ENCODE measurements around the gene UBL7.
"Not testable (repeated sequence)": the region's sequence is repeated elsewhere in the genome, so short reads cannot be mapped to it uniquely, and the experiment has no call there.

The UBL7 gene

GRCh38 chr15:74460871-74461846, at the start of gene UBL7:
Gene UBL7 (minus strand): TSS chr15:74461160. CDS start chr15:74458867, 2,293 bp downstream.
- peak; percentile 100 for DNase-seq

DNA sequence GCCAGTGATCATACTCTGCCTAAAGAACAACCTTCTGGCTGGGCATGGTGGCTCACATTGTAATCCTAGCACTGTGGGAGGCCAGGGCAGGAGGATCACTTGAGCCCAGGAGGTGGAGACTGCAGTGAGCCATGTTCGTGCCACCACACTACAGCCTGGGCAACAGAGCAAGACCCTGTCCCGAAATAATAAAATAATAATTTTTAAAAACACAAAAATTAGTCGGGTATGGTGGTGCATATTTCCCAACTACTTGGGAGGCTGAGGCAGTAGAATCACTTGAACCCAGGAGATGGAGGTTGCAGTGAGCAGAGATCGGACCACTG, 45.5 kb upstream of the UBL7 start:
- DNase-seq: no peak

GRCh38 chr15:74505837-74506514, 45.0 kb upstream of the UBL7 start:
- DNase-seq: no peak

- DNase-seq: no peak
Measured at GRCh38 chr15:74504836-74505235, 43.9 kb upstream of the UBL7 start.

DNA sequence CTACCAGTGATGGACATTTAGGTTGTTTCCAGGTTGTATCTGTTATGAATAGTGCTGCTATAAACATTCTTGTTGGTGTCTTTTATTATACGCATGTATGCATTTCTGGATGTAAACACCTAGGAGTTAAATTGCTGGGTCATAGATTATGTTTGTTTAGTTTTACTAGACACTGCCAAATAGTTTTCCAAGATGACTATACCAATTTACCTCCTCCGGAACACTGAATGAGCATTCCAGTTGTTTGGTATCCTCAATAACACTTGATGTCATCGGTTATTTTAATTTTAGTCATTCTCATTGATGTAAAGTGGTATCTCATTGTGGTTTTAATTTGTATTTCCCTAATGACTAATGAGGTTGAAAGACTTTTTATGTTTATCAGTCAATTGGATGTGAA, 43.5 kb upstream of the UBL7 start:
- DNase-seq: no peak

- DNase-seq: peak; percentile 91
Measured at GRCh38 chr15:74502301-74502700, 41.3 kb upstream of the UBL7 start.

DNA sequence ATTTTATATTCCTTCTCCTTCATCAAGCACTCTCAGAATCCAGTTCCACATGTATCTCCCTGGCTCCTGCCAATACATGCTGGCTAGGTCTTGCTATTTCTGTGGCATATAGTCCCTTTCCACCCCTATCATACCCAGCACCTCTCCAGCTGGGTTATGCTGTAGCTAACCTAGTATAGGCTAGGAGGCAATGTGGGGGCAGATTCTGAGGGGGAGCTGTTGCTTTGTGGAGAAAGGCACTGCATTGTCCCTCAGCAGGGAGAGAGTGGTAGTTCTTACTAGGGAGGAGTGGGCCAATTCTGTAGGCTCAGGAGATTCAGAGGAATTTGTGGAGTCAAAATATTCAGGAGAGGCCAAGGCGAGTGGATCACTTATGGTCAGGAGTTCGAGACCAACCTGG, 39.4 kb upstream of the UBL7 start:
- no peak for DNase-seq

GRCh38 chr15:74499366-74499765, 38.4 kb upstream of the UBL7 start:
- DNase-seq: no peak

DNA sequence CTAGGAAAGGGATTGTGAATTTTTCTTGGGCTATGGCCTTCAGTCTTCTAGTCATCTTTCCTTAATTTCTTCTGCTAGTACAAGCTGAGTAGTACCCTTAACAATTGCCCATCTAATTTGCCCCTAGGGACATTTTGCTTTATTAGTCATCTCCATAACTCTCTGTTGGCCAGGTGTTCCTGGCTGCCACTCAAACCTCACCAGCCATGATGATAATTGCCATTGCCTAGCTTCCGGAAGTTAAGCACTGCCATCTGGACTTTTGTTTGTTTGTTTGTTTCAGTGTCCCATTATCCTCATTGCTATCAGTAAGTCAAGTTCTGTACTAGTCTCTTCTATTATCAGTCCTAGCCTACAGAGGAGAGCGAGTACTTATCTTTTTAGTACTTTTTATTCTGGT, 36.6 kb upstream of the UBL7 start:
- peak; percentile 87 for DNase-seq

DNA sequence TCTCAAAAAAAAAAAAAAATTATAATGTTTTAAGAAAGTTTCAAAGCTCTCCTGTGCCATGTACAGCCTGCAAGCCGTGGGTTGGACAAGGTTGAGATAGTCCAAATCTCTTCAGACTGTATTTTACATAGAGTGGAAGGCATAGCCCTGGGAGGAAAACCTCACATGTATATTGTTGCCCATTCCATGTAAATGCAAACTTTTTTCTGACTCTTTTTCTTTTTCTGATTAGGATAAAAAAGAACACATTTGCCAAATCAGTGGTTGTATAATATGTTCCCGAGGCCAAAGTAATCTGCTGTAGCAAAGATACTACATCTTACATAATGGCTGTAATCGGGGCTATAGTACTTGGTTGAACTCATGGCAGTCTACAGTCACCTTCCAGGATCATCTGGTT, 35.7 kb upstream of the UBL7 start:
- no peak for DNase-seq

DNA sequence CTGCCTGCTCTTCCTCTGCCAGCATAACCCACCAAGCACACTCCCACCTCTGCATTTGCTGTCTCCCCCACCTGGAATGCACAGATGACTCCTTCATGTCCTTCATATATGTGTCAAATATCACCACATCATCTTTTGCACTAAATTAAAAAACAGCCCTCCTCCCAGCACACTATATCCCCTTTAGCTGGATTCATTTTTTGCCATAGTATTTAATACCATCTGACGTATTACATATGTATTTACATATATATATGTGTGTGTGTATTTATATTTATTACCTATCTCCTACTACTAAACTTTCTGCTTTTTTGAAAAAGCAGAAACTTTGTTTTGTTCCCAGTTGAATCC, 29.4 kb upstream of the UBL7 start:
- no peak for DNase-seq

GRCh38 chr15:74489518-74490338, 28.8 kb upstream of the UBL7 start:
- DNase-seq: peak; percentile 83

DNA sequence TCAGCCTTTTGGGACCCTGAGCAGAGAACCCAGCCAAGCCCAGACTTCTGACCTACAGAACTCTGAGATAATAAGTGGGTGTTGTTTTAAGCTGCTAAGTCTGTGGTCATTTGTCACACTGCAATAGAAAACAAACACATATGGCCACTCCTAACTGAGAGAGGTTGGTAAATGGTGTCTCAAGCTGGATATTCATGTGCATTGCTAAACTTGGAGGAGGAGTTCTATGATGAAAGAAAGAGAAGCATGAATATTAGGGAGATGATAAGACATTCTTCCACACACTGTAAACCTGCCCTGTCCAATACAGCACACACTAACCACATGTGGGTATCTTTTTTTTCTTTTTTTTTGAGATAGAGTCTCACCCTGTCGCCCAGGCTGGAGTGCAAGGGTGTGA, 27.8 kb upstream of the UBL7 start:
- no peak for DNase-seq

DNA sequence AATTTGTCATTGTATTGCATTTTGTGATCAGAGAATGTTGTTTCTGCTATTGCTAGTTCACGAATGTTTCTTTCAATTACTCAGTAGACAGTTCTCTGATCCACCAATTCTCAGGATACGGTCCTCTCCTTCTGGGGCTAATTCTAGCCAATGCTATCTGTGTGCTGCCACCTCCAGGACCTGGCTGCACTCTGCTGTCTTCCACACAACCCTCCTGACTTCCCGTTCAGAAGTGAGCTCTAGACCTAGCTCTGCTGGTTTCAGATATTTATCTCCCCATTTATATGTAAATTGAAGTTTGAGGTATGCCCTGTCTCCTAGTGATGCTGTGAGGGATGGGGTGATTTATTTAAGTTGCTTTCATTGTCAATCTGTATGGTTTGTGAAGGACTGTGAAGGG, 21.7 kb upstream of the UBL7 start:
- DNase-seq: peak; percentile 32

GRCh38 chr15:74480364-74480763, 19.4 kb upstream of the UBL7 start:
- DNase-seq: not testable (repeated sequence)

- DNase-seq: not testable (repeated sequence)
Measured at GRCh38 chr15:74471621-74472020, 10.7 kb upstream of the UBL7 start.

- DNase-seq: no peak
Measured at GRCh38 chr15:74470631-74471395, 9.9 kb upstream of the UBL7 start.

DNA sequence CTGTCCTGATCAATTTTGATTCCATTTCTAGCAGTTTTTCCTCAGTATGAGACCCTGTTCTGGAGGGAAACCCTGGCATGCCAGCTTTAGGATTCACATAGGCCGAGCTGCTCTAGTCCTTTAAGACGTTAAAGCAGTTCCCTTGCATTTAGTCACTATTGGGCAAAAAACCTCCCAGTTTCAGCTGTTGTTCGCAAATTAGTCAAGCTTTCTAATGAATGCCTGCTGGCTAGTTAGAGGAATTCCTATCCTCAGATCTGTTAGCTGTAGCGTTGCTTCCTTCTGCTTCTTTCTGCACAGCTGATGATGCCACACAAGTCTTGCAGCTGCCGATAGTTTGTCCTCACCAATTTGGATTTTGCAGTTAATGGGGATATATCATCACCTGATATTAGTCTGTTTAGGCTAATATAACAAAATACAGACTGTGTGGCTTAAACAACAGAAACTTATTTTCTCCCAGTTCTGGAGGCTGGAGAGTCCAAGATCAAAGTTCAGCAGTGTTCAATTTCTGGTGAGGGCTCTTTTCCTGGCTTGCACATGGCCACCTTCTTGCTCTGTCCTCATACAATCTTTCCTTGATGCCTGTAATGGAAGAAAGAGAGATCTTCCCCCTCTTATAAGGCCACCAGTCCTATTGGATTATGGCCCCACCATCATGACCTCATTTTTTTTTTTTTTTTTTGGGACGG, 7.5 kb upstream of the UBL7 start:
- no peak for DNase-seq

GRCh38 chr15:74466570-74466969, 5.6 kb upstream of the UBL7 start:
- DNase-seq: no peak

DNA sequence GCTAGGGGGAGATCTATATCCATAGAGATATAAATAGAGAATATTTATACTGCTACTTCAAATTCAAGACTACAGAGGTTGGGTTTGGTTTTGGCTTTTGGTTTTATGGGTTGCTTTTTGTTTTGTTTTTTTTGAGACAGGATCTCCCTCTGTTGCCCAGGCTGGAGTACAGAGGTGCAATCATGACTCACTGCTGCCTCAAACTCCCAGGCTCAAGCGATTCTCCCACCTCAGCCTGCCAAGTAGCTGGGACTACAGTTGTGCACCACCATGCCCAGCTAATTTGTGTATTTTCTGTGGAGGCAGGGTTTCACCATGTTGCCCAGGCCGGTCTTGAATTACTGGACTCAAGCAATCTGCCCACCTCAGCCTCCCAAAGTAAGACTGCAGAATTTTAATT, 3.9 kb upstream of the UBL7 start:
- DNase-seq: no peak

DNA sequence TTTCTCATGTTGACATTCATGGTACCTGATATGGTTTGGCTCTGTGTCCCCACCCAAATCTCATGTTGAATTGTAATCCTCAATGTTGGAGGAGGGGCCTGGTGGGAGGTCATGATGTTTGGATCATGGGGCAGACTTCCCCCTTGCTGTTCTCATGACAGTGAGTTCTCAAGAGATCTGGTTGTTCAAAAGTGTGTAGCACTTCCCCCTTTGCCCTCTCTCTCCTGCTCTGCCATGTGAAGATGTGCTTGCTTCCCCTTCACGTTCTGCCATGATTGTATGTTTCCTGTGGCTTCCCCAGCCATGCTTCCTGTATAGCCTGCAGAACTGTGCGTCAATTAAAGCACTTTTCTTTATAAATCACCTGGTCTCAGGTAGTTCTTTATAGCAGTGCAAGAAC, 3.3 kb upstream of the UBL7 start:
- no peak for DNase-seq

DNA sequence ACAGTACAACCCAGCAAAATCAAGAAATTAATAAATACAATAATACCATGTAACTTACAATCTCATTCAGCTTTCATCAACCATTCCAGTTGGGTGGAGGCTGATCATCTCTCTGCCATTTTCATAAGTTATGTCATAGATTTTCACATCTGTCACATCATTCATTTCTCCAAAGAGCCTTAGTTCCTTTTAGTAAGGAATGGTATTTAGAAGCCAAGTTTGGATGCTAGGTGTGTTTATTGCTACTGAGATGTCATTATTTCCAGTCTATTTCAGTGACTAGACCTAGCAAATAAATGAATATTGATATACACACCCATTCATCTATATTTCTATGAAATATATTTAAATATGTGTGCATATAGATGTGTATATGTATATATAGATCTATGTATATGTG, 2.7 kb upstream of the UBL7 start:
- DNase-seq: no peak

Measured in RPMI8226 (cell line).